Skeletal muscle cell (primary cell): Measurements from ENCODE around the gene EDC4.
"Not testable (repeated sequence)": the region's sequence is repeated elsewhere in the genome, so short reads cannot be mapped to it uniquely, and the experiment has no call there.

Experiments used
- DNase-seq: peaks from one replicate; pipeline ENCODE4 v3.0.0-alpha.2; 2010; ENCODE audit warnings: low read depth
- H3K4me3 ChIP-seq: 2 replicates; pipeline ENCODE4 v1.5.1; 2011; ENCODE audit warnings: low read depth, mild to moderate bottlenecking, control low read depth, low read length, moderate library complexity

The EDC4 gene

GRCh38 chr16:67893743-67894399, 21.0 kb downstream of the EDC4 start:
- DNase-seq, result no peak
- peak overlapping the region; percentile 98 for H3K4me3 ChIP-seq

GRCh38 chr16:67897231-67897630, 24.4 kb downstream of the EDC4 start:
- H3K4me3 ChIP-seq, result no peak overlapping the region
- no peak for DNase-seq

GRCh38 chr16:67901734-67902133, 28.9 kb downstream of the EDC4 start:
- no peak overlapping the region for H3K4me3 ChIP-seq
- DNase-seq, result no peak

- no peak overlapping the region for H3K4me3 ChIP-seq
- DNase-seq, result no peak
Measured at GRCh38 chr16:67902831-67903230, 30.0 kb downstream of the EDC4 start.

DNA sequence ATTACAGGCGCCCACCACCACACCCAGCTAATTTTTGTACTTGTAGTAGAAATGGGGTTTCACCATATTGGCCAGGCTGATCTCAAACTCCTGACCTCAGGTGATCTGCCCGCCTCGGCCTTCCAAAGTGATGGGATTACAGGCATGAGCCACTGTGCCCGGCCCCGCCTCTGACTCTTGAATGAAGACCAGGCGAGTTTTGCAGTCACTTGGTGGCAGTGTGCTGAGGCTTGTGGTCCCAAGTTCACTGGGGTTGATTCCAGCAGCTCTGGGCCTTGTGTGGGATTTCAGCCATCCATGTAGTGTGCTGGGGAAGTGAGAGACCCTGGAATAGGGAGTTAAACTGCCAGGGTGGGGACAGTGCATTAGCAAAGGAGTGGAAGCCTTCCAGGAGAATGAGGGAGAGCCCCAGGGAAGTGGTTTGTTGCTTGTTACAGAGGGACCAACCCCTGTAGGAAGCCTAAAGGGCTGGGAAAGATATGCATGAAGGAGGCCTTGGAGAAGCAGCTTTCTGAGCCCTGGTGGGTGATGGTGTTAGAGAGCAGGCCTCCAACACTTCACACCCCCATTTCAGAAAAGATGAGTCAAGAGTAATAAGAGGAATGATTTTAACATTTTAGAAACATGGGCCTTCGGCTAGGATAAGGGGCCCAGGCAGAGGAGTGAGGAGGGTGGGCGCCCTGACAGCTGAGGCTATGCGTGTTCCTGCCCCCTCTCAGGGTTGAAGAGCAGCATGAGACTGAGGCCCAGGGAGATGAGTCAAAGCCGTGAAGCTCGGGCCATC, 34.7 kb downstream of the EDC4 start:
- DNase-seq, result no peak
- H3K4me3 ChIP-seq, result no peak overlapping the region

GRCh38 chr16:67909056-67909742, 36.3 kb downstream of the EDC4 start:
- DNase-seq, result no peak
- H3K4me3 ChIP-seq, result no peak overlapping the region

- H3K4me3 ChIP-seq, result no peak overlapping the region
- DNase-seq, result peak; percentile 72
Measured at GRCh38 chr16:67910158-67910557, 37.3 kb downstream of the EDC4 start.

GRCh38 chr16:67914758-67915495, 42.1 kb downstream of the EDC4 start:
- no peak overlapping the region for H3K4me3 ChIP-seq
- DNase-seq, result no peak

DNA sequence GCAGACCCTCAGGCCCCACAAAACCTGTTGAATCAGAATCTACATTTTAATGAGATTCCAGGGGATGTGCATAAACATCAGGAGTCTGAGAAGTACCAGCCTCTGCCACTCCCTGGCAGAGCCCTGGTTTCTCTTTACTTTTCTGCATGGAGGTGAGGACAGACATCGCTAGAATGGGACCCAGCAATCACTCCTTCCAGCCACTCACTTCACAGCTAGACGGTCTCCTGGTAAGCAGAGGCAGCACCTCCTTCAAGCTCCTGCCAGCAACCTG, 42.6 kb downstream of the EDC4 start:
- DNase-seq, H3K4me3 ChIP-seq: not testable (repeated sequence)

GRCh38 chr16:67915831-67916723, 43.2 kb downstream of the EDC4 start:
- H3K4me3 ChIP-seq, result no peak overlapping the region
- DNase-seq, result no peak

DNA sequence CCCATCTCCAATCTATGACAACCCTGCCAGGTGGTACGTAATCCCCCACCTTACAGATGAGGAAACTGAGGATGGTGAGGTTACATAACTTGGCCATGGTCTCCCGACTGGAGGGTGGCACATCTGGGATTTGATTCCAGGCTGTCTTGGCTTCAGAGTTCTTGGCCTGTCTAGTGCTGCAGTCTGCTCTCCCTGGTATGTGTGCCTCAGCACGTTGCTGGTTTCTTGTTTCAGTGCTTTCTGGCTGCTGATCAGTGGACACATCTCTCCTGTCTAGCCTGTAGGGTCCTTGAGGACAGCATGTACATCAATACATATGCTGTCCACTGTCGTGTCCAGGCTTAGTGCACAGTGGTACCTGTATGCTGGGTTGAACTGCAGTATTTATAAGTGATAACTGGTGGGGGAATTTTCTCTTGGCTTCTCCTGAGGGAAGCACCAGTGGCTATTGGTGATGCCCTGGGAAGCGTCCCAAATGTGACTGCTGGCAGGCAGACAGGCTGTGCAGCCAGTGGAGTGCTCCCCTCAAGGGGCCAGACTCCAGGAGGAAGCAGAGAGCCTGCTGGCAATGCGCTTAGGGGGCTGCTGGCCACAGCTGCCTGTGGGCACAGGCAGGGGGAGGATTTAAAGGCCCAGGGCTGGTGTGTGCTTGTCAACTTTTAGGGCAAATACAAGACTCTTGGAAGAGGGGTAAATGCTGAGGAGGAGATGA, 44.4 kb downstream of the EDC4 start:
- no peak for DNase-seq
- no peak overlapping the region for H3K4me3 ChIP-seq

DNA sequence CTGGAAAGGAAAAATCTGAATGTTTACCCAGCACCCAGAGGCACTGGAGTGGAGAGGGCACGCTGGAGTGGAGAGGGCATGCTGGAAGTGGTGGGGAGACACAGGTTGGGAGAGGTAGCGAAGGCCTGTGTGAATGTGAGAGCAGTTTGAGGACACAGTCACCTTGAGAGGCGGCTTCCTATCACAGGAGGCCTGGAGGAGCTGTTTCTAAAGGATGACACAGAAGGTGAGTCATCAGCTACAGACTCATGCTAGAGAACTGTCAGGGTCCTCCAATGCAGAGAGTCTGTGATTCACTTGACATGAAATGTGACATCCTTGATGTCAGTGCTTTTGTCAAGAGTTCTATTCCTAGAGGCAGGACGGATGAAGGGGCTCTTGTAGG, 45.0 kb downstream of the EDC4 start:
- H3K4me3 ChIP-seq, result no peak overlapping the region
- peak; percentile 56 for DNase-seq

GRCh38 chr16:67919622-67920221, 46.9 kb downstream of the EDC4 start:
- no peak overlapping the region for H3K4me3 ChIP-seq
- no peak for DNase-seq

GRCh38 chr16:67922221-67922620, 49.4 kb downstream of the EDC4 start:
- H3K4me3 ChIP-seq, result no peak overlapping the region
- DNase-seq, result no peak

DNA sequence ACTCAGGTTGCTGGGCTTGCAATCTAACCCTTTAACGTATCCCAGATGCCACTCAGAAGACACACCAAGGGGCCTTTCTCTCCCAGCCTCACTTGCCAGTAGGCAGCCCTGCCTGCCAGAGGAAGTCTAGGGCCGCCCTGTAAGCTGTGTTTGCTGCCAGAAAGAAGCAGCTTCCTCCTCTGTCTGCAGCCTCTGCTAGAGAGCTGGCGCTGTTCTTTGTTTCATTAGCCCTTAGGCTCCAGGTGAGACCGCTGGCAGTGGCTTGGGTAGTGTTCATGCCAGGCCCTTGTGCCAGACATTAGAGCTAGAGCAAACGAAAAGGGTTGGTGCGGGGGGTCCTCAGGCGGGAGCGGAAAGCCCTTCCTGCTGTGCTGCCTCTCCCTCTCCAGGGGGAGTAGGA, 49.9 kb downstream of the EDC4 start:
- no peak for DNase-seq

DNA sequence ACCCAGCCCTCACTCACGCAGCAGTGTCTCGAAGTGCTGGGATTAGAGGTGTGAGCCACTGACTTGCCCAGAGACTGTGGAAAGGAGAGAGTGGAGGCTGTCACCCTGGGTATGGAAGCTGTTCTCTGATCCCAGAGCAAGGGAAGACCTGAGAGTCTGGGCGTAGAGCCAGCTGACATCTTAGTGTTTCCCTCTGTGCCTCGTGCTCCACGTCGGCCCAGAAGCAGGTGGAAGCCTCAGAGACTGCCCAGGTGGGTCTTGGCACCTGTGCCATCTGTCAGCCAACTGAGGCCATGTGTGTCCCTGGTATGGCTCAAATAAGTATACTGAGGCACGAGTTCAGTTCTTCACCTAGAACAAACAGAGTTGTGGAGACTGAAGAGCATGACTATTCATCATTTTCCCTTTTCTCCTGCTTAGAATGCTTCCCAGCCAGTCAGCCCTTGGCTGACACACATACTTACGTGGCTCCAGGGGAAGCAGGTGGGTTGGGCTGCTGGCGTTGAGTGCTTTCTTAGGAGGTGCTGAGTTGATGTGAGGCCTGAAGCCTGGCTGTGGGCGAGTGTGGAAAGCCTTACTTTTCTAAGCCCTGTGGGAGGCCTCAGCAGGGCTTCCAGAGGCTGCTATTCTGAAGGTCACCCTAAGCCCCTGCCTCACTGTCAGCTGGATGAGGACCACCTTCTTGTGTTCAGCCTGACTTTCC, 50.7 kb downstream of the EDC4 start:
- no peak for DNase-seq

More for the DNA sequence above, 49.9 kb downstream of the EDC4 start:
- no peak overlapping the region for H3K4me3 ChIP-seq

DNA sequence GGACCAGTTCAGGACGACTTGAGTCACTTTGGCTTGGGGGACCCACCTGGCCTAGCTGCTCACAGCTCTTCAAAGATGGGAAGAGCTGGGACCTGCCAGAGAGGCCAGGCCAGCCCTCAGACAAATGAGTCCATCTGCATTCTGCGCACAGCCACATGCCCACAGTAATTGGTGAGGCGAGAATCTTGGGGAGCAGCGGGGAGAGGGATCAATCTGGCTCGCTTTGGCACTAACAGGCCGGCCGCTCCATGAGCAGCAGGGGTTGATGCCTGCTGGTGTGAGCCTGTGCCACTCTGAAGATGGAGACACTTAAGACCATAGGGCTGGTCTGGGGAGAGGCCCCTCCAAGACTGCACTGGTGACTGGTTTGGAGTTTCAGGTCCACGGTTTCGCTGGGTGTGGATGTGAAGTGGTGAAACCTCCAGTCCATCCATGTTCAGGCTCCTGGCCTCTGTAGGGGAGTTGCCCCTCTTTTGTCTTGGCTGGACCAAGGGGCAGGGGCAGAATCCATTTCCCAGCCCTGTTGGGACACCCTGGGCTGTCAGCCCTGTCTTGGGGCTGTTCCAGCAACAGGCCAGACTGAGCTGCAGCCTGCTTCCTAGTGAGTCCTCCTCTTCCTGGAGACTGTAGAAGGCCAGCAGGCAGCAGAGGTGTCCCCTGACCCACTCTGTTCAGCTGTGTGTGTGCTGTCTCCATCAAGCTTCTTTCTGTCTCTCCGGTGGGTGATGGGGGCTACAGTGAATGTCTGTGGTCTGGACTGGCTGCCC, 51.5 kb downstream of the EDC4 start:
- DNase-seq, result no peak

More for the DNA sequence above, 50.7 kb downstream of the EDC4 start:
- H3K4me3 ChIP-seq, result no peak overlapping the region

More for the DNA sequence above, 51.5 kb downstream of the EDC4 start:
- H3K4me3 ChIP-seq, result no peak overlapping the region
